ENCODE measurements around the gene PLEKHH2. TPM values are rescaled to one million over a fixed set of nuclear protein-coding genes. Genes with fewer than 3 reads are reported as not detected.

The PLEKHH2 gene
- total RNA-seq, 1 experiment from 2014 or later = 3.1 TPM

DNA sequence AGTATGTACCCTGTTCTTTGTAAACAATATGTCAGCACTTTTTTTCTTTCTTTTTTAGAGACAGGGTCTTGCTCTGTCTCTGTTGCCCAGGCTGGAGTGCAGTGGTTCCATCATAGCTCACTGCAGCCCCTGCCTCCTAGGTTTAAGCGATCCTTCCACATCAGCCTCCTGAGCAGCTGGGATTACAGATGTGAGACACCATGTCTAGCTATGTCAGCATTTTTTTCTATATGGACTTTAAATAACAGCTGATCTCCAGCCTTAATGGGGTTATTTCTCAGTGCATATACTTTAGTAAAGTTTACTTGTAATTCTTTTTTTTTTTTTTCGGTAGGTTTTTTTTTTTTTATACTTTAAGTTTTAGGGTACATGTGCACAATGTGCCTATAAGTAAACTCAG is 174.9 kb downstream of the PLEKHH2 start:
- no peak overlapping the region for H2BK120ac ChIP-seq (ENCODE audit: low read depth, low read length, poor library complexity, severe bottlenecking)
- H3K18ac ChIP-seq (ENCODE audit: insufficient read length, low read depth, low read length) = no peak overlapping the region
- H3K23me2 ChIP-seq (ENCODE audit: insufficient read length, low read depth, low read length, poor library complexity, severe bottlenecking) = no peaks in the 10 kb centered on the region
- H2BK12ac ChIP-seq (ENCODE audit: insufficient read length, low read depth, low read length) = no peak overlapping the region
- no peaks in the 10 kb centered on the region for H3K79me1 ChIP-seq (ENCODE audit: insufficient read depth, low read depth, low read length, poor library complexity, severe bottlenecking)
- H3K9me3 ChIP-seq (ENCODE audit: control insufficient read depth, low read depth, low read length) = no peaks in the 10 kb centered on the region
- H3K23ac ChIP-seq (ENCODE audit: insufficient read length, low read depth, low read length) = no peak overlapping the region
- H3K27ac ChIP-seq (ENCODE audit: insufficient read length, low read depth, low read length) = no peak overlapping the region
- no peak for DNase-seq
- no peak overlapping the region for H3T11ph ChIP-seq (ENCODE audit: low read length)
- H4K91ac ChIP-seq (ENCODE audit: insufficient read length, low read depth, low read length) = no peak overlapping the region
- H2BK15ac ChIP-seq (ENCODE audit: low read depth, low read length) = no peak overlapping the region
- H2AK5ac ChIP-seq (ENCODE audit: insufficient read length, low read length) = no peak overlapping the region
- no peaks in the 10 kb centered on the region for H4K20me1 ChIP-seq (ENCODE audit: control insufficient read depth, insufficient read depth, insufficient read length)
- H3K27me3 ChIP-seq (ENCODE audit: insufficient read depth, low read length) = no peaks in the 10 kb centered on the region
- no peak overlapping the region for H3K4me2 ChIP-seq (ENCODE audit: insufficient read depth, insufficient read length, low read length)
- no peaks in the 10 kb centered on the region for H3K79me2 ChIP-seq (ENCODE audit: insufficient read depth, low read length)
- no peak overlapping the region for H2BK20ac ChIP-seq (ENCODE audit: low read depth, low read length, poor library complexity, severe bottlenecking)
- Mint-ChIP-seq H3K27me3 (ENCODE audit: low read depth) (no peaks in the 10 kb centered on the region), H3K4me3 (no peak overlapping the region), H3K27ac (no peak overlapping the region), H3K9me3 (no peaks in the 10 kb centered on the region), H3K4me1 (0 out of 4 replicates have a peak, but pooled peaks cover 0 to 2% of the 10 kb centered on the region in 2 experiments), H3K36me3 (ENCODE audit: insufficient read depth in 1 of 3, low read depth in 3 of 3) (no peaks in the 10 kb centered on the region; a peak in 1 of 7 replicates)
- no peak overlapping the region for H4K5ac ChIP-seq (ENCODE audit: insufficient read length, low read depth, low read length)
- H3K14ac ChIP-seq (ENCODE audit: insufficient read depth, low read length) = no peak overlapping the region
- no peak overlapping the region for H3K9ac ChIP-seq (ENCODE audit: extremely low read depth, insufficient read length, low read length)
- WGBS (ENCODE audit: extremely low coverage, insufficient read length, low lambda C conversion rate) = no CpG with 5 or more reads among the region's 2 CpGs
- no peak overlapping the region for H3K56ac ChIP-seq (ENCODE audit: insufficient read length, low read depth, low read length)
- H2BK5ac ChIP-seq (ENCODE audit: insufficient read length, low read length) = no peak overlapping the region
- TF ChIP-seq CTCF (conservative IDR thresholded peaks at IDR 0.05) = no peak
- no peak overlapping the region for H4K8ac ChIP-seq (replicated peaks; ENCODE audit: insufficient read length, low read depth, low read length)
- no peaks in the 10 kb centered on the region for H3K4me1 ChIP-seq (ENCODE audit: insufficient read depth, low read length)
- H3K4ac ChIP-seq (ENCODE audit: low read depth, low read length) = no peak overlapping the region
- H2AFZ ChIP-seq (ENCODE audit: low read length) = no peak overlapping the region

Measured in H9 (cell line).